ENCODE data around the gene LEMD2. TPM values are rescaled to one million over a fixed set of nuclear protein-coding genes. Genes with fewer than 3 reads are reported as not detected.

LEMD2 gene
- total and polyA plus RNA-seq, 12 donors, result 32.4 to 121 (median 60.0) TPM

DNA sequence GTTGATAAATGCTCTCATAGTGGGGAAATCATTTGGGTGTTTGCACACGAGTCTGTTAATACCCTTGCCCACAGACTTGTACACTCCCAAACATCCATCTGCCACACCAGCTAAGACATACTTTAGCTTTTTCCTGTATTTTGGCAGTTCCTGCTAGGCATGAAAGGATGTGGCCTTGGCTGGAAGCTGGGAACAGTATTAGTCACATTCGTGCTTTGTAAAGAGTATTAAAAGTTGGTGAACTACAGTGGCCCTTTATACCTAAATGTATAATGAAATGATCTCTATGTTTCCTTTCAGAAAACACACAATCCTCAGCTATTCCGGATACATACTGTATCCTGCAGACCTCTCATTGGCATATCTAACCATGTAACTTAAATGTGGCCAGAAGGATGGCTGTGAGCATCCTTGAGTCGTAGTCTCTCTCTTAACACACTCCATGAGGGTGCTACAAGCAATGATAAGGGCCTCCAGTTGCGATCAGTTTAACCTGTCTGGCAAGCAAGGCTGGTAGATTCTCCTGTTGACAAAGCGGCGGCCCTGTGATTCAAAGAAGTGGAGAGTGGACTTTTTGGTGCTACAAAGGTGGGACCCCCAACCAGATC lies 1.5 kb downstream of the LEMD2 start:
- Histone ChIP-seq H3K9me3 (replicated peaks in 1 of 3) (no peaks in the 10 kb centered on the region), H3K4me1 (replicated peaks in 1 of 2) (peaks cover 20 to 41% of the 10 kb centered on the region in 2 donors), H3K27ac (peak overlapping the region; percentile 90 to 99 (median 96)), H3K36me3 (replicated peaks in 1 of 2) (peaks cover 0 to 27% of the 10 kb centered on the region in 2 donors), H3K4me3 (peak overlapping the region in 2 of 4 donors; percentile 67 to 80), H3K27me3 (no peaks in the 10 kb centered on the region)
- intact Hi-C loops (cut with DNase I), result no loop called here
- WGBS, 4 donors, result 27 to 34% (median 32%) methylated on average over 7 of the region's 7 CpGs
- peak in 1 of 2 donors; percentile 25 for TF ChIP-seq POLR2A (IDR thresholded peaks at IDR 0.05)
- TF ChIP-seq, protein P1, sequence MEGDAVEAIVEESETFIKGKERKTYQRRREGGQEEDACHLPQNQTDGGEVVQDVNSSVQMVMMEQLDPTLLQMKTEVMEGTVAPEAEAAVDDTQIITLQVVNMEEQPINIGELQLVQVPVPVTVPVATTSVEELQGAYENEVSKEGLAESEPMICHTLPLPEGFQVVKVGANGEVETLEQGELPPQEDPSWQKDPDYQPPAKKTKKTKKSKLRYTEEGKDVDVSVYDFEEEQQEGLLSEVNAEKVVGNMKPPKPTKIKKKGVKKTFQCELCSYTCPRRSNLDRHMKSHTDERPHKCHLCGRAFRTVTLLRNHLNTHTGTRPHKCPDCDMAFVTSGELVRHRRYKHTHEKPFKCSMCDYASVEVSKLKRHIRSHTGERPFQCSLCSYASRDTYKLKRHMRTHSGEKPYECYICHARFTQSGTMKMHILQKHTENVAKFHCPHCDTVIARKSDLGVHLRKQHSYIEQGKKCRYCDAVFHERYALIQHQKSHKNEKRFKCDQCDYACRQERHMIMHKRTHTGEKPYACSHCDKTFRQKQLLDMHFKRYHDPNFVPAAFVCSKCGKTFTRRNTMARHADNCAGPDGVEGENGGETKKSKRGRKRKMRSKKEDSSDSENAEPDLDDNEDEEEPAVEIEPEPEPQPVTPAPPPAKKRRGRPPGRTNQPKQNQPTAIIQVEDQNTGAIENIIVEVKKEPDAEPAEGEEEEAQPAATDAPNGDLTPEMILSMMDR (IDR thresholded peaks at IDR 0.05), result no peak
- peak in 5 of 7 donors; percentile 54 to 67 (median 67) for DNase-seq

DNA sequence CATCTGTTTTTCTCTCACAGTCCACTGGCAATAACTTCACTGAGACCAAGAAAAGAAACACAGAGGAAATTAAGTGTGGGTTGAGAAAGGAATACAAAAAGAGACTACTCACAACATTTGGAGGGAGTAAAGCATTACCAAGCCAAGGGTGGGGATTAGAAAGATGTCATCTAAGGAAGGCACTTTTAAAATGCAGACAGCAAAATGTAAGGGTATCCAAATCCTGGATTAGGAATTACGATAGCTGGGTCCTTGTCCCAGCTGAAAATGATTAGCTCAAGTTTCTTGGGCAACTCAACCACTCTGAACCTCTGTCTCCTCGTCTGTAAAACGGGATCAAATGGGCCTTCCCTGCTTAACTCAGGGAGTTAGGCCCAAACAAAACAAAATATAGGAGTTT lies 2.2 kb downstream of the LEMD2 start:
- intact Hi-C loops (cut with DNase I), result no loop called here

DNA sequence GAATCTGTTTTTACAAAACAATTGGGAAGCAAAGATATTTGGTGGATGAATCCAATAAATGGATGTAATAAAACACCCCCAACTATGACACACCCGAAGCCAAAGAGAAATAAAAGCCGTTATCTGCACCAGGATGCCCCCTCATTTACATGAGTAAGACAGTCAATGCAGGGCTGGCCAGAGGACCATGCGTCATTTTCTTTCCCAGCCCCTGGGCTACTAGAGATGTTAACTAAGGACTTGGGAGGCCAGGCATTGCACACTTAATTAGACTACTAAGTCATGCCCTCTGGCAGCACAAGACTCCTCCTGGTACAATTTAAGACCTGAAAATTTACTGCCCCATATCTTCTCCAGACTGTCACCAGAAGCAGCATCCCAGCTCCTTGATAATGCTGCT lies 3.2 kb downstream of the LEMD2 start:
- DNase-seq, result no peak
- 57 to 70% (median 61%) methylated on average over 3 of the region's 3 CpGs for WGBS, 4 donors
- H3K9me3 ChIP-seq (replicated peaks in 1 of 3), result no peaks in the 10 kb centered on the region
- H3K27ac ChIP-seq, result peak overlapping the region in 3 of 5 donors; percentile 4 to 99 (median 21)
- H3K27me3 ChIP-seq, result no peaks in the 10 kb centered on the region
- intact Hi-C loops (cut with DNase I), result no loop called here
- TF ChIP-seq, protein P1 (IDR thresholded peaks at IDR 0.05), result no peak
- TF ChIP-seq POLR2A (IDR thresholded peaks at IDR 0.05), result no peak
- peaks cover 20 to 56% of the 10 kb centered on the region in 2 donors for H3K4me1 ChIP-seq (replicated peaks in 1 of 2)
- no peak overlapping the region for H3K4me3 ChIP-seq
- H3K36me3 ChIP-seq (replicated peaks in 1 of 2), result peaks cover 0 to 41% of the 10 kb centered on the region in 2 donors

More for the DNA sequence above, 2.2 kb downstream of the LEMD2 start:
- TF ChIP-seq, protein P1 (IDR thresholded peaks at IDR 0.05), result no peak
- no peak for TF ChIP-seq POLR2A (IDR thresholded peaks at IDR 0.05)
- Histone ChIP-seq H3K36me3 (replicated peaks in 1 of 2) (peaks cover 0 to 34% of the 10 kb centered on the region in 2 donors), H3K27ac (peak overlapping the region; percentile 90 to 99 (median 96)), H3K9me3 (replicated peaks in 1 of 3) (no peaks in the 10 kb centered on the region), H3K4me1 (replicated peaks in 1 of 2) (peaks cover 20 to 47% of the 10 kb centered on the region in 2 donors), H3K27me3 (no peaks in the 10 kb centered on the region), H3K4me3 (no peak overlapping the region)
- no peak for DNase-seq
- WGBS, 4 donors, result 58 to 72% (median 70%) methylated on average over 3 of the region's 3 CpGs

DNA sequence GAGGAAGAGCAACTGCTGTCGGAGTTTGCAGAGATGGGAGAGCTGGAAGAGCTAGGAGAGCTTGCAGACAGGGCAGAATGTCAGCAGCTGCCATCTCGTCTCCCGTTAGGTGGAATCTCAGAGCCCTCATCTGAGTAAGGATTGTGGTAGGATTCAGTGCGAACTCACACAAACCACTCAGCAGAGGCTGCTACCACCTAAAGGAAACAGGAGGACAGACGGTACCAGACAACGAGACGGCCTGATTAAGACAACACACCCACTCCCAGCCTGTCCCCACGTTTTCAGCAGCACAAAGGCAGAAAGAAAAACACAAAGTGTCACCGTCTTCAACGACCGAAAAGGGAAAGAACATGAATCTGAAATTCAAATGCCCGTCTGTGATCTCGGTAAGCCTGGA lies 4.1 kb downstream of the LEMD2 start:
- WGBS, 4 donors, result 75 to 86% (median 78%) methylated on average over 13 of the region's 13 CpGs
- DNase-seq, result no peak
- intact Hi-C loops (cut with DNase I), result no loop called here
- H3K4me1 ChIP-seq (replicated peaks in 1 of 2), result peaks cover 20 to 58% of the 10 kb centered on the region in 2 donors
- H3K27ac ChIP-seq, result peak overlapping the region in 1 of 5 donors; percentile 36
- TF ChIP-seq, protein P1 (IDR thresholded peaks at IDR 0.05), result no peak
- TF ChIP-seq POLR2A (IDR thresholded peaks at IDR 0.05), result no peak
- peaks cover 0 to 51% of the 10 kb centered on the region in 2 donors for H3K36me3 ChIP-seq (replicated peaks in 1 of 2)
- H3K27me3 ChIP-seq, result no peaks in the 10 kb centered on the region
- no peak overlapping the region for H3K4me3 ChIP-seq
- H3K9me3 ChIP-seq (replicated peaks in 1 of 3), result no peaks in the 10 kb centered on the region
